Astrocyte of the spinal cord (primary cell): ENCODE data around the gene POLR1A.
A peak's percentile ranks its signal among the peaks of the same experiment; 100 is the strongest.

Experiments
- DNase-seq: peaks from one replicate; pipeline ENCODE4 v3.0.0; 2011; ENCODE audit warnings: low read depth, low spot score
- H3K4me3 ChIP-seq: 2 replicates; pipeline ENCODE4 v1.5.1; 2011; ENCODE audit warnings: low read depth, mild to moderate bottlenecking, low read length, moderate library complexity
- CTCF ChIP-seq: IDR thresholded peaks from 2 replicates; pipeline ENCODE4 v1.5.1; 2012; ENCODE audit warnings: low read depth, mild to moderate bottlenecking, low read length, inconsistent platforms
- in situ Hi-C: cut with HindIII; loops from 2 replicates; pipeline ENCODE4 v1.10.0; 2017; ENCODE audit warnings: low sequenced_read_pairs

Gene POLR1A

GRCh38 chr2:86079981-86080911 is 25.4 kb downstream of the POLR1A start:
- in situ Hi-C loops, result no loop called here
- DNase-seq, result peak; percentile 60
- peak; percentile 87 for TF ChIP-seq CTCF
- no peak overlapping the region for H3K4me3 ChIP-seq

GRCh38 chr2:86078774-86079545 is 26.7 kb downstream of the POLR1A start:
- peak; percentile 46 for DNase-seq

GRCh38 chr2:86075886-86076285 is 29.8 kb downstream of the POLR1A start:
- in situ Hi-C loops, result no loop called here

More at GRCh38 chr2:86078774-86079545, 26.7 kb downstream of the POLR1A start:
- in situ Hi-C loops, result no loop called here
- TF ChIP-seq CTCF, result peak; percentile 70
- H3K4me3 ChIP-seq, result no peak overlapping the region

GRCh38 chr2:86074811-86075210 is 30.9 kb downstream of the POLR1A start:
- DNase-seq, result no peak
- in situ Hi-C loops, result no loop called here
- H3K4me3 ChIP-seq, result no peak overlapping the region
- TF ChIP-seq CTCF, result no peak

More at GRCh38 chr2:86075886-86076285, 29.8 kb downstream of the POLR1A start:
- DNase-seq, result no peak
- TF ChIP-seq CTCF, result no peak
- no peak overlapping the region for H3K4me3 ChIP-seq

- TF ChIP-seq CTCF, result no peak
- H3K4me3 ChIP-seq, result no peak overlapping the region
- in situ Hi-C loops, result no loop called here
- no peak for DNase-seq
Measured at GRCh38 chr2:86074256-86074655, 31.4 kb downstream of the POLR1A start.

GRCh38 chr2:86073225-86073624 is 32.5 kb downstream of the POLR1A start:
- in situ Hi-C loops, result no loop called here
- DNase-seq, result no peak
- no peak for TF ChIP-seq CTCF
- no peak overlapping the region for H3K4me3 ChIP-seq
